LNCAP (cell line): Measurements from ENCODE around the gene SPOPL.

ENCODE experiments used
- CTCF ChIP-seq: fragments of 450-650 bp; IDR thresholded peaks from 2 replicates; pipeline ENCODE4 v1.5.1; 2017; ENCODE audit warnings: mild to moderate bottlenecking

SPOPL gene

GRCh38 chr2:138469411-138469810 is 32.2 kb upstream of the SPOPL start:
- no peak for TF ChIP-seq CTCF

- TF ChIP-seq CTCF, result no peak
Measured at GRCh38 chr2:138470941-138471340, 30.6 kb upstream of the SPOPL start.

GRCh38 chr2:138474100-138474825 is 27.3 kb upstream of the SPOPL start:
- TF ChIP-seq CTCF, result no peak

- no peak for TF ChIP-seq CTCF
Measured at GRCh38 chr2:138475277-138475776, 26.2 kb upstream of the SPOPL start.

GRCh38 chr2:138476186-138476585 is 25.4 kb upstream of the SPOPL start:
- no peak for TF ChIP-seq CTCF

- TF ChIP-seq CTCF, result peak; percentile 15; the same call in 1 of the 2 replicates
Measured at GRCh38 chr2:138476940-138477339, 24.6 kb upstream of the SPOPL start.

GRCh38 chr2:138485019-138485418 is 16.6 kb upstream of the SPOPL start:
- no peak for TF ChIP-seq CTCF
